Activated T-cell treated with anti-CD3 and anti-CD28 coated beads, Interleukin-2, amount 50 U/mL, for 72 hours (primary cell): ENCODE results near the gene MEOX1. TPM values are rescaled to one million over a fixed set of nuclear protein-coding genes. Genes with fewer than 3 reads are reported as not detected.
A peak's percentile ranks its signal among the peaks of the same experiment; 100 is the strongest.

ENCODE experiments used
- ATAC-seq, 2 donors: fragments of 150-1000 bp; cut with Tn5 transposase; replicated peaks in 1 of 2; 2 replicates each; pipeline ENCODE4 v1.10.0; 2021; ENCODE audit warnings: moderate library complexity in 2 of 2, mild to moderate bottlenecking in 1 of 2
- DNase-seq, 2 donors: peaks; one replicate each; pipeline ENCODE4 v3.0.0; 2021 to 2022; ENCODE audit warnings: mixed read lengths in 1 of 2
- H3K27ac Mint-ChIP-seq: one replicate; pipeline ENCODE4 v1.8.0; 2022; ENCODE audit warnings: mild to moderate bottlenecking, moderate library complexity, mixed read lengths
- H3K27me3 Mint-ChIP-seq: one replicate; pipeline ENCODE4 v1.8.0; 2022; ENCODE audit warnings: low read depth, mixed read lengths
- H3K36me3 Mint-ChIP-seq, 2 donors: one replicate each; pipeline ENCODE4 v1.8.0; 2022; ENCODE audit warnings: mixed read lengths in 2 of 2, mild to moderate bottlenecking in 1 of 2; ENCODE audit not compliant: insufficient read depth in 2 of 2
- H3K4me1 Mint-ChIP-seq: one replicate; pipeline ENCODE4 v1.8.0; 2022; ENCODE audit warnings: low read depth, mixed read lengths
- H3K4me3 Mint-ChIP-seq, 2 donors: one replicate each; pipeline ENCODE4 v1.8.0; 2022; ENCODE audit warnings: mild to moderate bottlenecking in 2 of 2, mixed read lengths in 2 of 2, moderate library complexity in 2 of 2
- H3K9me3 Mint-ChIP-seq, 2 donors: one replicate each; pipeline ENCODE4 v1.8.0; 2022; ENCODE audit warnings: mixed read lengths in 2 of 2
- total RNA-seq, 2 donors: library from RNA; stranded (reverse); gene quantifications; one replicate each; pipeline ENCODE4 v1.2.3, GENCODE V29; 2022

Gene MEOX1
- total RNA-seq, 2 donors from 2014 or later = 0.36 to 0.37 TPM

DNA sequence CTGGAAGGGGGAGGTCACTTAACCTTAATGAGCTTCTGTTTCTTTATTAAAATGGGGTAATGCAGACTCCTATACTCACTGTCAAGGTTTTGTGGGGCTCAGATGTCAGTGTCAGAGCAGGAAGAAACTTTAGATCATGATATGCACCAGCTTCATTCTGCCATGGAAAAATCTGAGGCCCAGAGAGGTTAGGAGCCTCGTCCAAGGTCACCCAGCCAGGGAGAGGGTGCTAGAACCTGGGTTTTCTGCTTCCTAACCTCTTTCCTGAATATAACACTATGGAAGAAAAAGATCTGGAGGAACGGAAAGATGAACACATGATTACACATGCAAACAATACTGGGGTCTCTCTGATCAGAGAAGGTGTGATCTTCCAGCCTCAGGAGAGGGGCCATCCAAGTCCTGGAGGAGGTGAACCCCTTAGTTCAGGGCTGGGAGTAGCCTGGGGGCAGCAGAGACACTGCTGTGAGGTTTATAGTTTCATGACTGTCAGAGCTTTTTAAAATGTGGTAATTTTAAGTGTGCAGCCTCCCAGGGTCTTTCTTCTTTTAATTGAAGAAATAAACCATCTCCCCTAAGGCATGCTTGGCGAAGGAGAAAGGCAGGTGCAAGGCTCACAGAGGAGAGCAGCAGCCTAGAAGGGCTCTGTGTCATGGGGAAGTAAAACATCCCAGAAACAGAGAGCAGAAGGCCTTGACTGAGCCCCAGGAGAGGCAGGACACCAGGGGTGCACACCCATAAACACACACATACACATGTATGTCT lies 10.2 kb upstream of the MEOX1 start:
- H3K4me1 Mint-ChIP-seq = peaks cover 9% of the 10 kb centered on the region
- no peaks in the 10 kb centered on the region for H3K9me3 Mint-ChIP-seq
- H3K27ac Mint-ChIP-seq = no peak overlapping the region
- no peak for ATAC-seq
- H3K4me3 Mint-ChIP-seq = no peak overlapping the region
- no peak for DNase-seq
- no peaks in the 10 kb centered on the region for H3K27me3 Mint-ChIP-seq
- no peaks in the 10 kb centered on the region for H3K36me3 Mint-ChIP-seq

GRCh38 chr17:43671031-43671692 lies 9.4 kb upstream of the MEOX1 start:
- Mint-ChIP-seq H3K36me3 (no peaks in the 10 kb centered on the region), H3K4me1 (peaks cover 9% of the 10 kb centered on the region), H3K27ac (no peak overlapping the region), H3K4me3 (no peak overlapping the region), H3K27me3 (no peaks in the 10 kb centered on the region), H3K9me3 (no peaks in the 10 kb centered on the region)
- ATAC-seq (no peak), DNase-seq (no peak)

DNA sequence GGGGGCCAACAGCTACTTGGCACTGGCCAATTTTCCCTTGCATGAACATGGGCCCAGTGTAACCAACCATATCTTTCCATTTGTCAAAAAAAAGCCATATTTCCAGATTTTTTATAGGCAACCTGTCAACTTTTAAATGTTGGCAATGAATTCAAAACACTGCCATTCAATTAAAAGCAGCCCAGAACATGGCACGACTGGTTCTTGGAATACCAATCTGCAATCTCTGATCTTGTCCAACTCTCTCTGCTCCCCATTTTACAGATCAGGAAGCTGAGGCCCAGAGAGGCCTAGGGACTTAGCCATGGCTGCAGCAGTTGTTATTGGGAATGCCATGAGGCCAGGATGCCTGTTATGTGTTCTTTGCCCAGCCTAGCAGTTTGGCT lies 8.9 kb upstream of the MEOX1 start:
- Mint-ChIP-seq H3K27ac (no peak overlapping the region), H3K4me1 (peaks cover 9% of the 10 kb centered on the region), H3K4me3 (no peak overlapping the region), H3K36me3 (no peaks in the 10 kb centered on the region), H3K9me3 (no peaks in the 10 kb centered on the region), H3K27me3 (no peaks in the 10 kb centered on the region)
- DNase-seq = no peak
- ATAC-seq = no peak

GRCh38 chr17:43669971-43670644 lies 8.4 kb upstream of the MEOX1 start:
- Mint-ChIP-seq H3K27ac (no peak overlapping the region), H3K4me1 (peaks cover 9% of the 10 kb centered on the region), H3K36me3 (no peaks in the 10 kb centered on the region), H3K4me3 (no peak overlapping the region), H3K9me3 (no peaks in the 10 kb centered on the region), H3K27me3 (no peaks in the 10 kb centered on the region)
- DNase-seq (no peak), ATAC-seq (no peak)

- ATAC-seq (peak; percentile 93 to 96), DNase-seq (no peak)
- Mint-ChIP-seq H3K9me3 (no peaks in the 10 kb centered on the region), H3K4me3 (no peak overlapping the region), H3K4me1 (peaks cover 11% of the 10 kb centered on the region), H3K27ac (no peak overlapping the region), H3K36me3 (no peaks in the 10 kb centered on the region), H3K27me3 (no peaks in the 10 kb centered on the region)
These were observed 6.2 kb upstream of the MEOX1 start for GRCh38 chr17:43667947-43668348.

GRCh38 chr17:43667506-43667905 lies 5.8 kb upstream of the MEOX1 start:
- ATAC-seq (peak in 1 of 2 donors; percentile 5), DNase-seq (no peak)
- Mint-ChIP-seq H3K27me3 (no peaks in the 10 kb centered on the region), H3K4me1 (peaks cover 15% of the 10 kb centered on the region), H3K4me3 (no peak overlapping the region), H3K36me3 (no peaks in the 10 kb centered on the region), H3K27ac (no peak overlapping the region), H3K9me3 (no peaks in the 10 kb centered on the region)

DNA sequence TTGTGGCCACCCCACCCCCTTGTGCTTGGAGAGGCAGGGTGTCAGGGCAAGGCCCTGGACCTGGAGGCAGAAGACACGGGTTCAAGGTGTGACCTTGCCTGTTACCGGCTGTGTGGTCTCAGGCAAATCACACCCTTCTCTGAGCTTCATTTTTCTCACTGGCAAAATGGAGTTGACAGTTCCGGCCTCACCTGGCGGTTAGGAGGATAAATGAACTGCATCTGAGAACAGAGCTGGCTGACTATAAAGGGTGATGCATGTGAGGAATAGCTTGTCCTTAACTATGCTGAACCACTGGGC lies 4.2 kb upstream of the MEOX1 start:
- Mint-ChIP-seq H3K4me1 (peaks cover 31% of the 10 kb centered on the region), H3K9me3 (no peaks in the 10 kb centered on the region), H3K27ac (no peak overlapping the region), H3K27me3 (no peaks in the 10 kb centered on the region), H3K4me3 (no peak overlapping the region), H3K36me3 (no peaks in the 10 kb centered on the region)
- no peak for DNase-seq
- ATAC-seq = no peak

DNA sequence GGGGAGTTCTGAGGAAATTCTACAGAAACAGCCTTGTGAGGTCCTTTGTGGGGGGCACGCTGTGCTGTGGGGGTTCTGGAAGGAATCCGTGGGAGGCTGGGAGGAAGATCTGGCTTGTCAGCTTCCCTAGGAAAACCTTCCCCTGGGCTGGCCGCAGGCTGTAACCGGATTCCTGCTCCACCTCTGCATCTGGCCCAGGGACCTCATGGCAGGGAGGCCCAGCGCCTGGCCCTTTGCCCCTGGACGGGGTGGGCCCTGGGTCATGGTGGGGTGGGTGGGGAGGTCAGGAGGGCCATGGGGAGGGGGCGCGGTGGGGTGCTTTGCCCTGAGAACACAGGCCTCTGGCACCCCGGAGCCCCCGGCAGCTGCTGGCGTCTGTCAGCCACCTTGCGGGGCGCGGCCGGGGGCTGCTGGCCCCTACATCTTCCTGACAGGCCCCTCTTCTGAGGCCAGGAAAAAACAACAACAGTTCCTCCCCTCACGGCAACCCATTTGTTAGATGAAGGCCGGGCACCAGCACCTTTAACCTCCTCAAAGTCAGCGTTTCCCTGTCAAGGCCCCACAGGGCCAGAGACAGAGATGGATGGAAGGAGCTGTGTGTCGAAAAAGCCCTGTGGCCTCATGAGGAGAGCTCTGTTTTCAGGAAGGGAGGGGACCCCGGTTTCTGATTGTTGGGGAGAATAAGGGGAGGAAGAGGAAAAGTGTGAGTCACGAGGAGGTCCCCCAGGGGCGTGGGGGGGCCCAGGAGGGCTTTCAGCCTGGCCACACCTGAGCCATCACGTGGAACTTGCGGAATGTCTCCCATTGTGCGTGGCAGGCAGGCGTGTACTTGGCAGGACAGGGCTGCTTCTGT lies 3.6 kb upstream of the MEOX1 start:
- H3K4me1 Mint-ChIP-seq = peaks cover 30% of the 10 kb centered on the region
- no peaks in the 10 kb centered on the region for H3K36me3 Mint-ChIP-seq

DNA sequence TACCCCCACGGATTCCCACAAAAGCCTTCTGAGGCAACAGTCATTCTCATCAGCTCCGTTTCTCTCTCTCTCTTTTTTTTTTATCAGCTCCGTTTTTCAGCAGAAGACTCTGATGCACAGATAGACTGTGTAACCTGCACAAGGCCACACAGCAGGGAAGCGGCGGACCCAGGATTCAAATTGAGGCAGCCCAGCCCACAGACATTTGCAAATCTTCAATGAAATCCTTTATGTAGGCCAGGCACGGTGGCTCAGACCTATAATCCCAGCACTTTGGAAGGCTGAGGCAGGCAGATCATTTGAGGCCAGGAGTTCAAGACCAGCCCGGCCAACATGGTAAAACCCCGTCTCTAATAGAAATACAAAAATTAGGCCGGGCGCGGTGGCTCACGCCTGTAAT lies 2.4 kb upstream of the MEOX1 start:
- DNase-seq (no peak), ATAC-seq (no peak)
- no peak overlapping the region for H3K4me3 Mint-ChIP-seq
- peaks cover 22% of the 10 kb centered on the region for H3K4me1 Mint-ChIP-seq
- no peaks in the 10 kb centered on the region for H3K9me3 Mint-ChIP-seq
- no peaks in the 10 kb centered on the region for H3K36me3 Mint-ChIP-seq
- no peak overlapping the region for H3K27ac Mint-ChIP-seq
- H3K27me3 Mint-ChIP-seq = no peaks in the 10 kb centered on the region

More for the DNA sequence above, 3.6 kb upstream of the MEOX1 start:
- DNase-seq (no peak), ATAC-seq (no peak)
- Mint-ChIP-seq H3K27me3 (no peaks in the 10 kb centered on the region), H3K27ac (no peak overlapping the region), H3K9me3 (no peaks in the 10 kb centered on the region), H3K4me3 (no peak overlapping the region)

DNA sequence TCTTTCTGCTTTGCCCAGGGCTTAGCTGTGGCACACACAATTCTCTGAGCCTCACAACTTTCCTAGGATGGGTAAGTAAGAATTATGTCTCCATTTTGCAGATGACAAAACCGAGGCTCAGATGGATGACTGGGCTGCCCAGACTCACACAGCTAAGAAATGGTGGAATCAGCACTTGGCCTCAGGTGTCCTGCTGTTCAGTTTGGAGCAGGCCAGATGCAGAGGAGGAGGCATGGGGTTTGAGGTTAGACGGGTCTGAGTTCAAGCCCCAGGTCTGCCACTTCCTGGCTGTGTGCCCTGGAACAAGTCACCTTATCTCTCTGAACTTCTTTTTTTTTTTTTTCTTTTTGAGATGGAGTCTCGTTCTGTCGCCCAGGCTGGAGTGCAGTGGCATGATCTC lies 1.7 kb upstream of the MEOX1 start:
- no peak for DNase-seq
- ATAC-seq = no peak
- H3K27ac Mint-ChIP-seq = no peak overlapping the region
- no peaks in the 10 kb centered on the region for H3K36me3 Mint-ChIP-seq
- H3K27me3 Mint-ChIP-seq = no peaks in the 10 kb centered on the region
- peaks cover 22% of the 10 kb centered on the region for H3K4me1 Mint-ChIP-seq
- H3K4me3 Mint-ChIP-seq = no peak overlapping the region
- H3K9me3 Mint-ChIP-seq = no peaks in the 10 kb centered on the region

- DNase-seq (no peak), ATAC-seq (peak; percentile 48 to 56)
- peak overlapping the region; percentile 76 to 84 for H3K4me3 Mint-ChIP-seq
- H3K27me3 Mint-ChIP-seq = no peaks in the 10 kb centered on the region
- H3K27ac Mint-ChIP-seq = no peak overlapping the region
- H3K36me3 Mint-ChIP-seq = no peaks in the 10 kb centered on the region
- peaks cover 22% of the 10 kb centered on the region for H3K4me1 Mint-ChIP-seq
- H3K9me3 Mint-ChIP-seq = no peaks in the 10 kb centered on the region
These were observed 855 bp upstream of the MEOX1 start for GRCh38 chr17:43662413-43663141.

- Mint-ChIP-seq H3K27ac (no peak overlapping the region), H3K4me1 (peaks cover 35% of the 10 kb centered on the region), H3K9me3 (no peaks in the 10 kb centered on the region), H3K4me3 (peak overlapping the region; percentile 45 to 76), H3K27me3 (no peaks in the 10 kb centered on the region), H3K36me3 (no peaks in the 10 kb centered on the region)
- DNase-seq = no peak
- ATAC-seq = no peak
These were observed 767 bp downstream of the MEOX1 start for GRCh38 chr17:43660816-43661493.
